NCI-H2196 treated with DMSO at 0.1 percent for 48 hours (cell line): ENCODE data around the gene SLC22A23.
A peak's percentile ranks its signal among the peaks of the same experiment; 100 is the strongest.

Experiments
- DNase-seq: peaks from one replicate; lab custom pipeline; 2025; ENCODE audit not compliant: unreplicated experiment; lab: John Stamatoyannopoulos, UW

SLC22A23 gene

DNA sequence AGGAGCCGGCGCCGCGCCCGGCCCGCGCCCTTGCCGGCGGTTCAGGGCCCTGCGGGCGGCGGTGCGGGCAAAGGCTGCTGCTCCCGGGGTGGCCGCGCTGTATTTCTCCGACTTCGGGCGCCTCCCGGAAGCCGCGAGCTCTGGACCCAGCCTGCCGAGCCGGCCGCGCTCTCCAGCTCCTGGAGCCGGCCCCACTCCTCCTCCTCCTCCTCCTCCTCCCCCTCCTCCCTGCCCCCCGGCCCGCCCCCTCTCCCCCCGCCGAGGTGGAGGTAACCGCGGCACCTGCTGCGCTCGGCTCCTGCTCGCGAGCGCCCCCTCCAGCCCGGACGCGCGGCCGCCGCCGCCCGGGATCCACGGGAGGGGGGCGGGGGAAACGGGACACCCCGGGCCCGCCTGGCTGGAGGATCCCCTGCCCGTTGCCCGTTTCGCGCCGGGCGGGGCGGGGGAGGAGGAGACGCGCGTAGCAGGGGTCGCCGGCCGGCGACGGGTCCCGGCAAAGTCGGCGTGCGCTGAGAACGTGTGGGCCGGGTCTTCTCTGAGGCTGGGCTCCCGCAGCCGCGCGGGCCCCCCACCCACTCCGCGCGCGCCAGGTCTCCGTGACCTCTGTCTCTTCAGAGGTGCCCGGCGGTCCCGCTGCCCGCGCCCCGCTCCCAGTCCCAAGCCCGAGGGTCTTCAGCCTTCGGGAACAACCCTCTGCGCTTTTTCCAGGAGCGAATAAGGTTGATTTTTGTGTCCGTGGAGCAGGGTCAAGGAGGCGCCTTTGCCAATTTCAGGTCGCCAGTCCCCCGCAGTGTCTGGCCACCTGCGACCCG is at the start of gene SLC22A23:
Gene SLC22A23 (minus strand): TSS at position 153 of the 812 bp plus-strand sequence. CDS start 491 bp downstream, outside the sequence.
- DNase-seq, result peak; percentile 77

- no peak for DNase-seq
Observed at GRCh38 chr6:3506200-3506599, 49.4 kb upstream of the SLC22A23 start.

DNA sequence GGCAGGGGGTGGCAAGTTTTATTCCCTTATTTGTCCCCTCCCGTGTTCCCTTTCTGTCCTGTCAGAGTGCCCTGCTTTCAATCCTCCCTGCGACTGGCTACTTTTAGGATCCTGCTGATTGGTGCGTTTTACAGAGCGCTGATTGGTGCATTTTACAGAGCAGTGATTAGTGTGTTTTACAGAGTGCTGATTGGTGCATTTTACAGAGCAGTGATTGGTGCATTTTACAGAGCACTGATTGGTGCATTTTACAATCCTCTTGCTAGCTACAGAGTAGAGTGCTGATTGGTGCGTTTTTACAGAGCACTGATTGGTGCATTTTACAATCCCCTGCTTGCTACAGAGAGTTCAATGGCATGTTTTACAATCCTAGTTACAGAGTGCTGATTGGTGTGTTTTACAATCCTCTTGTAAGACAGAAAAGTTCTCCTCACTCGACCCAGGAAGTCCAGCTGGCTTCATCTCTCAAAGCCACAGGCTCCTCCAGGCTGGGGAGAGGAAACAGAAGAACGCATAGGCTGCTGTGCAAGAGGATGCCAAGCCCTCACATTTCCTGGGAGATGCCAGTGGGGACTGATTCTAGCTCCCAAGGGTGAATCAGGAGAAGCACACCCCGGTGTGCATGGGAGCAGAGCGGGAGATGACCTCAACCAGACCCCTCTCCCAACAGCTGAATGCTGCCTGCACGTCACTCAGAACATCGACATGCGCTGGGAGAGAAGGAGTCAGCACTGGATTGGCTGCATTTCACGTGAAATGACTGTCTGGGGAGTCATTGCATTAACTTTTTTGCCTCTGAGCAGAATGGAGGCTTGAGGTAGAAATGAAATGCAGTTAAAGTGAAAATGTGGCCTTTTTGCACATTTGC is 48.3 kb upstream of the SLC22A23 start:
- DNase-seq, result no peak

GRCh38 chr6:3504354-3504753 is 47.5 kb upstream of the SLC22A23 start:
- DNase-seq, result no peak

DNA sequence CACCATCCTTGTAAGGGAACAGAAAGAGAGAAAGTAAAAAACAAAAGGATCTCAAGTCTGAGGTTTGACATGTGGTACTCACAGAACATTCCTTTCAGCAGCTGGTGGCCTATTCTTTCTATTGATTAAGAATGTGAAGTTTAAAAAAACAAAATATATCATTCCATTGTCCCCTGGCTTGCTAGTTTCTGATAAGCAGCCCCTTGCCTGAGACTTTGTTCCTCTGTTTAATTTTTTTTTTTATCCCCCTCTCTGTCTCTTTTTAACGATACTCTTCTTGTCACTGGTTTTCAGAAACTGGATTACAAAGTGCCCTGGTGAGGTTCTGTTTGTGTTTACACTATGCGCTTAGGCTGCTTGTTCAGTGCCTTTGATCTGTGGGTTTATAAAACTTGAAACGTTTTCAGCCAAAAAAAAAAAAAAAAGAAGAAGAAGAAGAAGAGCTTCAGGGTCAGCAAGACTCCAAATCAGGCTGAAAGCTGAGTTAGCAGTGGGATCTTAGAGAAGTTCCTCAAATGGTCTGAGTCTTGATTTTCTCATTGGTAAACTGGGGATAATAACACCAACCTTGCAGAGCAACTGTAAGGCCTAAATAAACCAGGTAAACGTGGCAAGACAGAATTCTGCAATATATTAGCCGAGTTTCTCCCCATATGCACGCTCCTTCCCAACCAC is 45.1 kb upstream of the SLC22A23 start:
- no peak for DNase-seq

DNA sequence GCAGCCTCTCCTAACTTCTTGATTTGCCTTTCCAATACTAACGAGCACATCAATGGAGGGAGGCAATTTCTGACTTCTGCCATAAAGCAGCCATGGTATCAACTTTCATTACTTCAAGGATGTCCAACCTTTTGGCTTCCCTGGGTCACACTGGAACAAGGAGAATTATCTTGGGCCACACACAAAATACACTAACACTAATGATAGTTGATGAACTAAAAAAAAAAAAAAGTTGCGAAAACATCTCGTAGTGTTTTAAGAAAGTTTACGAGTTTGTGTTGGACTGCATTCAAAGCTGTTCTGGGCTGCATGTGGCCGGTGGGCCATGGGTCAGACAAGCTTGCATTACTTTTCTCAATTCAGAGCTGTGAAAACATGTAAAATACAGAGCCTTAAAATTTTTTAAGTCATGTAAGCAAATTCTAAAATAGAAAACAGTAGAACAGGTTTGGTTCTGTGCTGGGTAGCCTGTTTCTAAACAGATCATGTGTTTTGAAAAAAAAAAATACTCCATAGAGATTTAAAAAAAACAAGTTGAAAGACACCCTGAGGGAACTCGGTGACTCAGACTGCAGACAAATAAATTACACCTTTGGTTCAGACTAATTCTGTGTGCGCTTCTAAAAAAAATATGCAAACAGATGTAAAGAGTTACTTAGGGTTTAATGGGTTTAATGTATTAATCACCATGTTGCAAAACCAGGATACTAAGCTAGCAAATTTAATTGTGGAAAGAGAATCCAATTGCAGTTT is 43.6 kb upstream of the SLC22A23 start:
- DNase-seq, result no peak

GRCh38 chr6:3499603-3500002 is 42.8 kb upstream of the SLC22A23 start:
- DNase-seq, result no peak

GRCh38 chr6:3496395-3496794 is 39.5 kb upstream of the SLC22A23 start:
- DNase-seq, result no peak

DNA sequence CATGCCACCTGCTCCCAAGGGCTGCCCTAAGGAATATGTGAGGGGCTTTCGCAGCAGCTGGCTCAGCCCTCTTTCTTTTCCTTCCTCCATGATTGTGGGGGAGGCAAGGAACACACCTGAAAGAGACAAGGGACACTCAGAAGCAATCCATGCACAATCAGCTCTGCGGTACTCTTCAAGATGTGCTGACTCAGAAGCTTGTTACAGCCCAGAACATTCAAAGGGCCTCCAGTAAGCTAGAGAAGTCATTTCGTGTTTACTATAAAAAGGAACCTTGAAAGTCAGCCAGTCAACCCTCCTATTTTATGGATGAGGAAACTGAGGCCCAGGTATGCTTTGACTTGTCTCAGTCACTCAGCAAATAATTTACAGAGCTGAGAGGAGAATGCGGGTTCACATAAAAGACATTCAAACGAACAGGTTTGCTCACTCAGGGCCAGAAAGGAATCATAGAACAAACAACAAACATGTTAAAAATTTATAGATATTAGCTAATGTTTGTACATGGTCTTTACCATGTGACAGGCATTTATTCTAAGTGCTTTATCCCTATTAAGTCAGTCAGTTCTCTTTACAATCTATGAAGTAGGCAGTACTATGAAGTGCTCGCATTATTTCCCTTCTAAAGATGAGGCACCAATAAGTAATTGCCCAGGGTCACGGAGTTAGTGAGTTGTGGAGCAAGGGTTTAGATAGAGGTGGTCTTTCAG is 37.7 kb upstream of the SLC22A23 start:
- DNase-seq, result no peak

DNA sequence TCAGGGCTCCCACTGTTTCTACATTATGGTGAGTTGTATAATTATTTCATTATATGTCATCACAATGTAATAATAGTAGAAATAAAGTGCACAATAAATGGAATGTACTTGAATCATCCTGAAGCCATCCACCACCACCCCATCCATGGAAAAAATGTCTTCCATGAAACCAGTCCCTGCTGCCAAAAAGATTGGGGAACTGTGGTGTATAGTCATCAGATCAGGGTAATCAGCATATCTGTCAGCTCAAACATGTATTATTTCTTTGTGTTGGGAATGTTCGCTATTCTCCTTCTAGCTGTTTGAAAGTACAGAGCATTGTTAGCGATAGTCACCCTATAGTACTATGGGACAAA is 33.8 kb upstream of the SLC22A23 start:
- no peak for DNase-seq

DNA sequence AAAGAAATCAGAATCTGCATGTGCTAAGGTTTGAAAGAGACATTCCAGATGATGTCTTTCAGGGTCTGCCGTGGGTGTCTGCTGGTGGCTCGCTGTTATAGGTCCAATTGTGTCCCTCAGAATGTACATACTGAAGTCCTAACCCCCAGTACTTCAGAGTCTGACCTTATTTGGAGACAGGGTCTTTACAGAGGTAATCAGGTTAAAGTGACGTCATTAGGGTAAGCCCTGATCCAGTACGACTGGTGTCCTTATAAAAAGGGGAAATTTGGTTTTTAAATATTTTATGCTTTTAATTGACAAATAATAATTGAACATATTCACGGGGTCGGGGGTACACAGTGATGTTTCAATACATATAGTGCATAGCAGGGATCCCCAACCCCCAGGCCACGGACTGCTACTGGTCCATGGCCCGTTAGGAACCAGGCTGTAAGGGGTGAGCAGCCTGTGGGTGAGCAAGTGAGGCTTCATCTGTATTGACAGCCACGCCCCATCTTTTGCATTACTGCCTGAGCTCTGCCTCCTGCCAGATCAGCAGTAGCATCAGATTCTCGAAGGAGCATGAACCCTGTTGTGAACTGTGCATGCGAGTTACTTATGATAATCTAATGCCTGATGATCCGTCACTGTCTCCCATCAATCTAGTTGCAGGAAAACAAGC is 33.2 kb upstream of the SLC22A23 start:
- DNase-seq, result no peak

DNA sequence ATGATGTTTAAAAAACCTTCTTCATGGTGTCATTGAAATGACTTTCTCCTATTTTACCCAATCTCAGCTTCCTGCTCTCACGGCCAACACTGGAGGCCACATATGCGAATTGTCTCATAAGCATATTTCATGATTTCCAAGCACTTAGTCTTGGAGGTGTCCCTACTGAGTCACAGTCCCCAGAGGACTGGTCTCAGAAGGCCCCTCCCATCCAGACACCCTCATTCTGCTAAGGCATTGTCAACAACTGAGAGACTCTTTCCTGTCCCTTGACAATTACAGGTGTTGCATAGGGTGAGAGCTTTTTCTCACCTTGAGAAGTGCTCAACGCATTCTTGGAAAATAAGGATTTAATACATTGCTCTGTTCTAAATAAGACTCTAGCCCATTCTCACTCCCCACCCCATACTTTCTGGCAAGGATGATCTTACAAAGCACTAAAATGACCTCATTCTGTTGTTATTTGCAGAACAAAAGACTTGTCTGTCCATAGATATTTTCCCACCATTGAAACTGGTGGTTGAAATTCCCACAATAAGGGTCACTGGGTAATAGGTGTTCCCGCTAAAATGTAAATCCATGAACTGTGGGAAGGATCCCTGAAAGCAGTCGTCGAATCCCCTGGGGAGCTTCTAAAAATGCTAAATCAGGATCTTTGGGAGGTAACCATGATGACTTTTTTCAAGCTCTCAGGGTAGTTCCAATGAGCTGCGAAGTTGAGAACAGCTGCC is 32.3 kb upstream of the SLC22A23 start:
- no peak for DNase-seq

GRCh38 chr6:3484946-3485345 is 28.1 kb upstream of the SLC22A23 start:
- no peak for DNase-seq

- DNase-seq, result no peak
Observed at GRCh38 chr6:3484192-3484591, 27.3 kb upstream of the SLC22A23 start.

GRCh38 chr6:3483675-3484074 is 26.8 kb upstream of the SLC22A23 start:
- DNase-seq, result no peak

DNA sequence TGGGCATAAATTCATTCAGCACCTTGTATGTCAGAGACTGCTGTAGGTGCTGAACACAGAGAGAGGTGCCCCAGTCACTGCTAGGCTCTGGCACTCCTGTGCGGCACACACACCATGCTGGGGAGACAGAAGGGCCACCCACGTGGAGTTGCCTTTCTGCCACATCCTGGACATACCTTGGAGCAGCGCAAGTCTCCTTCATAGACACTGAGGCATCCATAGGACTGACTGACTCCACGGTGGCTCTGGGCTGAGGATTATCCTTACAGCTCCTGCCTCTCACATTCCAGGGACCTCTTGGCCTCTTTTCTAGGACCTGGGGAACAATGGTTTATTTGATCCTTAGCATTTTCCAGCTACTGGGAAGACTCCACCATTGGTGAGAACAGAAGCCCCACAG is 26.0 kb upstream of the SLC22A23 start:
- no peak for DNase-seq

DNA sequence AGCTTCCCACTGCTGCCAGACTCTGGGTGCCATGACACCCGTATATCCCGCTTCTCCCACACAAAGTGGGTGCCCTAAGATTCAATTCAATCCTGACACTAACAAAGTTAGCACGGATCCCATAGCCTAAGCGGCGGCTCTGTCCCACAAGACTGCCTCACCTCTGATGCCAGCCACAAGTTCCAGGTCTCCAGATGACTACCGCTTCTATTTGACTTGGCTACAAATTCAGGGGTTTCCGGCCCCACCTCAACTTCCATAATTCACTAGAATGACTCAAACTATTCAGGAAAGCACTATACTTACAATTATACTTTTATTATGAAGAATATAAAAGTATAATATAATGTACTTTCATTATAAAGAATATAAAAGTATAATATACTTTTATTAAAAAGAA is 24.8 kb upstream of the SLC22A23 start:
- DNase-seq, result no peak

DNA sequence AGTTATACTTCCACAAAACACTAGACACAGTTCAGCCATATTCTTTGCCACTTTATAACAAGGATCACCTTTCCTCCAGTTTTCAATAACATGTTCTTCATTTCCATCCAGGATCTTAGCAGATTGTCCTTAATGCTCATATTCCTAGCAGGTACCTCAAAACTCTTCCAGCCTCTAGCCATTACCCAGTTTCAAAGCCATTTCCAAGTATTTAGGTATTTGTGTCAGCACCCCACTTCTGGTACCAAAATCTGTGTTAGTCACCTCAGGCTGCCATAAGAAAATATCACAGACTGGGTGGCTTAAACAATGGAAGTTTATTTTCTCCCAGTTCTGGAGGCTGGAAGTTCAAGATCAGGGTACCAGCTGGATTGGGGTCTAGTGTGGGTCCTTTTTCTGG is 23.2 kb upstream of the SLC22A23 start:
- DNase-seq, result no peak

DNA sequence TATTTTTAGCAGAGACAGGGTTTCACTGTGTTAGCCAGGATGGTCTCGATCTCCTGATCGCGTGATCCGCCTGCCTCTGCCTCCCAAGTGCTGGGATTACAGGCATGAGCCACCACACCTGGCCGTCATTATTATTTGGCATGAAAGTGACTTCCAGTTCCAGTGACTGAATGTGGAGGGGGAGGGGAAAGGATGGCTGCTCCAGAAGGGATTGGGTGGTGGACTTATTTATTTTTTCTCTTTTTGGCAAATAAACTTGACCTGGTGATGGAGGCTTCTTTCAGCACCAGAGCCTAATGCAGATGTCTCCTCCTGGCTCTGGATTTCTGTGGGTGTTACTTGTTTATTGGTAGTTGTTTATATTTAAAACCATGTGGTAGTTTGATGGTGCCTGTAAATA is 16.9 kb upstream of the SLC22A23 start:
- no peak for DNase-seq
